Esophagus squamous epithelium (tissue), 4 donors: Measurements from ENCODE around the gene RBPJL.

Experiments used
- CTCF ChIP-seq, 6 experiments: fragments of 450-650 bp in 4 of 6; fragments of 200-600 bp in 2 of 6; sonication (generic) in 2 of 6; IDR thresholded peaks; one replicate each; pipeline ENCODE4 v1.5.1; 2016 to 2019; ENCODE audit warnings: antibody characterized with exemption in 6 of 6, mild to moderate bottlenecking in 4 of 6, moderate library complexity in 4 of 6
- POLR2A ChIP-seq, 4 donors: fragments of 450-650 bp; IDR thresholded peaks; one replicate each; pipeline ENCODE4 v1.6.1; 2017; ENCODE audit warnings: antibody characterized with exemption in 4 of 4, mild to moderate bottlenecking in 4 of 4, moderate library complexity in 3 of 4

- no peak for TF ChIP-seq CTCF (IDR thresholded peaks at IDR 0.05)
- TF ChIP-seq POLR2A (IDR thresholded peaks at IDR 0.05) = peak in 2 of 4 donors; percentile 24 to 29
Observed at GRCh38 chr20:45345104-45345936, 38.7 kb downstream of the RBPJL start.
